ENCODE measurements around the gene RNF144A. TPM values are rescaled to one million over a fixed set of nuclear protein-coding genes. Genes with fewer than 3 reads are reported as not detected.

Gene RNF144A
- total and polyA plus RNA-seq, 2 donors (not counting 1 experiment from before 2014, with no cell fraction given) = 1.2 to 1.6 TPM

DNA sequence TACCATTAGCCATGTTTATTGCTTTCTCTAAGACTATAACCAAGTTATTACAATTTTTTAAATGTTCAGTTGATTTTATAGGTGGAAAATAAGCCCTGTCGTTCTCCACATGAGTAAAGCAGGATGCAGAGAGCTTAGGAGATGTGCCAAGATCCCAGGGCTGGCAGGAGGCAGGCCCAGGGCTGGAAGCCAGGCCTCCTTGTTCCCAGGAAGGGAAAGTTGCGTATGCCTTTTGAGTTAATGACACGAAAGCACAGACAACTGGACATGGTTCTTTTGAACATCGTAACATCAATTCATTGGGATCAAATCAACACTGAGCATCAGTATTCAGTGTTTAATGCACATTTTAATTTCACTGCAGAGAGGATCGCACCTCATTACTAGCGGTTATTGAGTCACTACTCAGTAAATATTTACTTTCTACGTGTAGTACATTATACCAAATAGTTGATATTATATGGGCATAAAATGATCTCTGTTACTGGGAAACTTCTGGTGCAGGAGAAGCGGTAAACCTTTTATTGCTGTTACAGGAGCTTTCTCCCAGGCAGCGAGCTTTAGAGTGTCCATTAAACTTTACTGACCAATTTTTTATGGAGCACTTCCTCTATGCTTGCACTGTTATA lies 60.0 kb downstream of the RNF144A start:
- Mint-ChIP-seq H3K27ac (no peak overlapping the region), H3K4me3 (no peak overlapping the region), H3K9me3 (ENCODE audit: insufficient read depth) (peaks cover 2% of the 10 kb centered on the region), H3K27me3 (no peaks in the 10 kb centered on the region), H3K4me1 (no peaks in the 10 kb centered on the region)
- H3K79me2 ChIP-seq (ENCODE audit: control insufficient read depth, insufficient read depth, low read length) = no peaks in the 10 kb centered on the region
- ChIA-PET POLR2A (no interaction called here), CTCF (no interaction called here)
- H3K4me1 ChIP-seq (ENCODE audit: control insufficient read depth in 2 of 2, insufficient read depth in 2 of 2, low read length in 2 of 2) = no peaks in the 10 kb centered on the region
- no peak overlapping the region for H3K27ac ChIP-seq (ENCODE audit: low read length in 2 of 2)
- H3K36me3 ChIP-seq (replicated peaks in 1 of 2; ENCODE audit: control extremely low read depth in 1 of 2, control insufficient read depth in 1 of 2, extremely low read depth in 1 of 2, insufficient read depth in 2 of 2, low read length in 1 of 2) = no peaks in the 10 kb centered on the region
- TF ChIP-seq EZH2 (IDR thresholded peaks at IDR 0.05; ENCODE audit: borderline replicate concordance, insufficient read depth, low read depth, low read length, poor library complexity, severe bottlenecking) = no peak
- TF ChIP-seq, protein P1, sequence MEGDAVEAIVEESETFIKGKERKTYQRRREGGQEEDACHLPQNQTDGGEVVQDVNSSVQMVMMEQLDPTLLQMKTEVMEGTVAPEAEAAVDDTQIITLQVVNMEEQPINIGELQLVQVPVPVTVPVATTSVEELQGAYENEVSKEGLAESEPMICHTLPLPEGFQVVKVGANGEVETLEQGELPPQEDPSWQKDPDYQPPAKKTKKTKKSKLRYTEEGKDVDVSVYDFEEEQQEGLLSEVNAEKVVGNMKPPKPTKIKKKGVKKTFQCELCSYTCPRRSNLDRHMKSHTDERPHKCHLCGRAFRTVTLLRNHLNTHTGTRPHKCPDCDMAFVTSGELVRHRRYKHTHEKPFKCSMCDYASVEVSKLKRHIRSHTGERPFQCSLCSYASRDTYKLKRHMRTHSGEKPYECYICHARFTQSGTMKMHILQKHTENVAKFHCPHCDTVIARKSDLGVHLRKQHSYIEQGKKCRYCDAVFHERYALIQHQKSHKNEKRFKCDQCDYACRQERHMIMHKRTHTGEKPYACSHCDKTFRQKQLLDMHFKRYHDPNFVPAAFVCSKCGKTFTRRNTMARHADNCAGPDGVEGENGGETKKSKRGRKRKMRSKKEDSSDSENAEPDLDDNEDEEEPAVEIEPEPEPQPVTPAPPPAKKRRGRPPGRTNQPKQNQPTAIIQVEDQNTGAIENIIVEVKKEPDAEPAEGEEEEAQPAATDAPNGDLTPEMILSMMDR (IDR thresholded peaks at IDR 0.05) = no peak
- H4K20me1 ChIP-seq (ENCODE audit: control insufficient read depth, insufficient read depth, low read length, poor library complexity, severe bottlenecking) = no peaks in the 10 kb centered on the region
- no peak for ATAC-seq (ENCODE audit: low read depth)
- H3K27me3 ChIP-seq (replicated peaks in 1 of 4; ENCODE audit: control extremely low read depth in 1 of 4, control insufficient read depth in 3 of 4, insufficient read depth in 4 of 4, low read length in 3 of 4) = no peaks in the 10 kb centered on the region
- H3K9me3 ChIP-seq (ENCODE audit: control extremely low read depth in 1 of 3, control insufficient read depth in 2 of 3, insufficient read depth in 1 of 3, low read length in 2 of 3) = peaks cover 0 to 9% (median 1%) of the 10 kb centered on the region in 3 donors
- DNase-seq = no peak
- 97% methylated on average over 3 of the region's 9 CpGs for WGBS (ENCODE audit: insufficient coverage)
- intact Hi-C loops (cut with micrococcal nuclease) = no loop called here
- H3K9ac ChIP-seq (ENCODE audit: low read length) = no peak overlapping the region
- no peak overlapping the region for H3K4me2 ChIP-seq (replicated peaks; ENCODE audit: low read depth, low read length, poor library complexity, severe bottlenecking)
- no peak overlapping the region for H2AFZ ChIP-seq (ENCODE audit: insufficient read depth, low read depth, low read length, poor library complexity, severe bottlenecking)
- no peak overlapping the region for H3K4me3 ChIP-seq (ENCODE audit: control extremely low read depth in 1 of 5, extremely low read depth in 1 of 5, insufficient read depth in 1 of 5, low read depth in 2 of 5, low read length in 4 of 5)

DNA sequence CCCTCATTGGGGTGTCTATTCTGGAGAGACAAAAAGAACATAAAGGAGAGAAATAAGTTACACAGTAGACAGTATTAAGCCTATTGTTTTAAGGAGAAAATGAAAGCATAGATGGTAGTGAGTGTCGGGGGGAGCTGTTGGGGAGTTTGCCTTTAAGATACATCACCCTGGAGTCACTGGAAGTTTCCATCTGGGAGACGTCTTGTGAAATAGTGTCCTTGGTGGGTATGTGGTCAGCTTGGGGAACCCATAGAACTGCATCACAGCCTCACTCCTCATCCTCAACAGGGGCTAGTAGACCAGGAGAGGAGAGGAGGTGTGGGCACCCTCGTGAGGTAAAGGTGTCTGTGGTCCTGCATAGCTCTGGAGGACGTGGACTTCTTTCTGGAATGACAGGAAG lies 60.6 kb downstream of the RNF144A start:
- Histone ChIP-seq H3K4me2 (replicated peaks; ENCODE audit: low read depth, low read length, poor library complexity, severe bottlenecking) (no peak overlapping the region), H3K36me3 (replicated peaks in 1 of 2; ENCODE audit: control extremely low read depth in 1 of 2, control insufficient read depth in 1 of 2, extremely low read depth in 1 of 2, insufficient read depth in 2 of 2, low read length in 1 of 2) (no peaks in the 10 kb centered on the region), H3K27ac (ENCODE audit: low read length in 2 of 2) (no peak overlapping the region), H3K79me2 (ENCODE audit: control insufficient read depth, insufficient read depth, low read length) (no peaks in the 10 kb centered on the region), H3K9ac (ENCODE audit: low read length) (no peak overlapping the region), H3K4me1 (ENCODE audit: control insufficient read depth in 2 of 2, insufficient read depth in 2 of 2, low read length in 2 of 2) (no peaks in the 10 kb centered on the region), H4K20me1 (ENCODE audit: control insufficient read depth, insufficient read depth, low read length, poor library complexity, severe bottlenecking) (no peaks in the 10 kb centered on the region), H3K27me3 (replicated peaks in 1 of 4; ENCODE audit: control extremely low read depth in 1 of 4, control insufficient read depth in 3 of 4, insufficient read depth in 4 of 4, low read length in 3 of 4) (no peaks in the 10 kb centered on the region), H3K9me3 (ENCODE audit: control extremely low read depth in 1 of 3, control insufficient read depth in 2 of 3, insufficient read depth in 1 of 3, low read length in 2 of 3) (peaks cover 0 to 9% (median 1%) of the 10 kb centered on the region in 3 donors), H2AFZ (ENCODE audit: insufficient read depth, low read depth, low read length, poor library complexity, severe bottlenecking) (no peak overlapping the region), H3K4me3 (ENCODE audit: control extremely low read depth in 1 of 5, extremely low read depth in 1 of 5, insufficient read depth in 1 of 5, low read depth in 2 of 5, low read length in 4 of 5) (no peak overlapping the region)
- Mint-ChIP-seq H3K9me3 (ENCODE audit: insufficient read depth) (peaks cover 2% of the 10 kb centered on the region), H3K4me3 (no peak overlapping the region), H3K27me3 (no peaks in the 10 kb centered on the region), H3K27ac (no peak overlapping the region), H3K4me1 (no peaks in the 10 kb centered on the region)
- TF ChIP-seq EZH2 (IDR thresholded peaks at IDR 0.05; ENCODE audit: borderline replicate concordance, insufficient read depth, low read depth, low read length, poor library complexity, severe bottlenecking) = no peak
- TF ChIP-seq, protein P1 (IDR thresholded peaks at IDR 0.05) = no peak
- CTCF ChIA-PET = no interaction called here
- 82% methylated on average over 3 of the region's 4 CpGs for WGBS (ENCODE audit: insufficient coverage)
- intact Hi-C loops (cut with micrococcal nuclease) = no loop called here
- POLR2A ChIA-PET = no interaction called here
- DNase-seq (no peak), ATAC-seq (ENCODE audit: low read depth) (no peak)
